GM18873 (cell line): ENCODE measurements around the gene FYCO1.

Experiments
- ATAC-seq: cut with Tn5 transposase; IDR thresholded peaks from one replicate; pipeline ENCODE4 v1.9.1; 2021; ENCODE audit warnings: mild to moderate bottlenecking, moderate library complexity, moderate number of reproducible peaks; ENCODE audit not compliant: unreplicated experiment, low FRiP score

Gene FYCO1

GRCh38 chr3:45966950-45967640 is 28.5 kb downstream of the FYCO1 start:
- ATAC-seq = no peak

DNA sequence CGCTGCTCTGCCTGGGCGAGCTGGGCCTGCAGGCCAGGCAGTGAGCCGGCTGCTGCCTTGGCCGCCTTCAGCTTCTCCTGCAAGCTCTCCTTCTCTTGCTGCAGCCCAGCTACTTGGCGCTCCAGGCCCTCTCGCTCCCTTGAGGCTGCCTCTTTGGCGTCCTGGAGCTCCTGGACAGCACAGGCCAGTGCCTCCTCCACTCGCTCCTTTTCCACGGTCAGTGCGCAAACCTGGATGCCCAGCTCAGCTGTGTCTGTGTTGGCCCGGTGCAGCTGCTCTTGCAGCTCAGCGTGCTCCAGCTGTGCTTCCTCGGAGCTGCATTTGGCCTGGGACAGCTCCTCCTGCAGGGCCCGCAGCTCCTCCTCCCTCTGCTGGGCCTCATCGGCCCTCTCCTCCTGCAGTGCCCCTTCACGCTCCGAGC is 29.2 kb downstream of the FYCO1 start:
- ATAC-seq = no peak

- ATAC-seq = no peak
These were observed 30.0 kb downstream of the FYCO1 start for GRCh38 chr3:45965653-45966052.

DNA sequence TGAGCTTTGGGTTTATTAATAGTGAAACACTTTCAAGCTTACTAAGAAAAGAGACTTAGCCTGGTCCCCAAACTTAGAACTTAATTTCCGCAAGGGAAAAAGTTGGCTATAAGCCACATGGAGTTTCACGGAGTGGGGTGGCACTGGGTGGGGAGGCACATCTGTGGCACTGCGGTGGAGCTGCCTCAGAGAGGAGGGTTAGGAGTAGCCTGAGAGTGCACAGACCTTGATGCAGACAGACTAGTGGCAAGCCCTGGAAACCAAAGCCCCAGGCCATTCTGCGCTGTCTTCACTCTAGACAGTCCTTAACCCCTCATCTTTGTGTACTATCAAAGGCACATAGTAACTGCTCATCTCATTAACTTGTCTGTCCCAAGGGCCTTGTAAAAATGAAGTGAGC is 30.4 kb downstream of the FYCO1 start:
- no peak for ATAC-seq

DNA sequence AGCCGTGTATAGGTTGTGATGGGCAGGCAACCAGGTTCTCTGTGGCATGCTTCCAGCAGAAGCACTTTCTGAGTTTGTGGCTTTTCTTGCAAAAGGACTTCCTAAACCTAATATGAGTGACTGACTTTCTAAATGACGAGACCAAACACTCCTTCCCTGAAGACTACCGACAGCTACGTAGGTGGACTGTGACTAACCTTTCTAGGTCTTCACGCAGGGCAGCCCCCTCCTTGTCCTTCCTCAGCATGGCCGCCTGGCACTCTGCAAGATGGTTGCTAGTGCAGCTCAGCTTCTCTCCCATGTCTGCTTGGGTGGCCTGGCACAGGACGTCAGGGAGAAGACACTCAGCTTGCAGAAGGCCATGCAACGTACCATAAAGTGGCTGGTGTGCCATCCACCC is 31.5 kb downstream of the FYCO1 start:
- ATAC-seq = no peak

GRCh38 chr3:45962033-45962432 is 33.6 kb downstream of the FYCO1 start:
- no peak for ATAC-seq

DNA sequence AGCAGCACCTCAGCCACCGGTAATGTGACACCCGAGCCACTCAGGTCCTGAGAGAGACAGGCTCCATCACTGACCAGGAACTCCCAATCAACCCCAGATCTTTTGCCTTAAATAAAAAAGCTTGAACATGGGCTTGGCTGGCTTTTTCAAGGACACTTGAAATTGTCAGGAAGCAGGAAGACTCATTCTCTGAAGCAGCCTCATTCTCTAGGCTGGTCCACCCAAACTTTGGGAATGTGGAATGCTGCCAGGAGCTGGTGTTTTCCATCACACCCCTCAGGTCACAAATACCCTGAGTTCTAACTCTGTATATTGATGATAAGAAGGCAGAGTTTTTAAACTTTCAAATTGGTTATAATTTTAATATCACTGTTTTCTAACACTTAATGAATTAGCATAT is 35.3 kb downstream of the FYCO1 start:
- ATAC-seq = no peak

- ATAC-seq = no peak
These were observed 36.4 kb downstream of the FYCO1 start for GRCh38 chr3:45959201-45959600.

DNA sequence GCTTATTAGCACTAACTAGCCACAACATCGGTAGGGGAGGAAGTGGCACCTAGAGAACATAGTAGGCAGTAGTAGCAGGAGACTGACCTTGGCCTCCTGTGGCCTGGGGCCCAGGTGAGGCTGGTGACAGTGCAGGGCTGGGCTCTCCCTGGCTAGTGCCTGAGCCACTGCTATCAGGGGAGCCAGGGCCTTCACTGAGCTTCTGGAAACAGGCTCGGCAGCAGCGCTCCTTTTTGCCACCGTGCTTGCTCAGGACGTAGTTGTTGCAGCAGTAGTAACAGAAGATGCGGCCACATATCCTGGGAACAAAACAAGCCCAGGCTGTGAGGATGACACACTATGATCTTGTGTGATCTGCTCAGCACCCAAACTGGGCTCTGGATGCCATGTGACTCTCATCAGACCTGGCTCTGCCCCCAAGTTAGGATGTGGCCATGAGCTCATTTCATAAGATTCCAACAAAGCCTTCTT is 37.3 kb downstream of the FYCO1 start:
- no peak for ATAC-seq

DNA sequence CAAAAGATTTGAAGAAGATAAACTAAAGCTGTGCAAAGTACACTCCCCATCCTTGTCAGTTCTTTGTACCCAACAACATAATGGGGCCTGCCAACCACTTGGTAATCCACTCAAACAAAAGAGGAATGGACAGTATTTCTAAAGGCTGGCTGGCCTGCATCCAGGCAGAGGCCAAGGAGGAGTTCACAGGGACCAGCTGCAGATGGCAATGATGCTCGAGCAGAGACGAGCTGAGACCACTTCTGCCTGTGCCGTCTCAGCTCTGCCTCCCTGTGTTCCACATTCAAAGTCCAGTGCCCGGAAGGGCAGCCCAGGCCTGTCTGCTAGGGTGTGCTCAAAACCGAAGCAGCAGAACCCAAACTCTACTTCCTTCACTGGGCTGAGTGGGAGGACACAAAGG is 38.0 kb downstream of the FYCO1 start:
- ATAC-seq = no peak

- no peak for ATAC-seq
These were observed 39.9 kb downstream of the FYCO1 start for GRCh38 chr3:45955706-45956105.

DNA sequence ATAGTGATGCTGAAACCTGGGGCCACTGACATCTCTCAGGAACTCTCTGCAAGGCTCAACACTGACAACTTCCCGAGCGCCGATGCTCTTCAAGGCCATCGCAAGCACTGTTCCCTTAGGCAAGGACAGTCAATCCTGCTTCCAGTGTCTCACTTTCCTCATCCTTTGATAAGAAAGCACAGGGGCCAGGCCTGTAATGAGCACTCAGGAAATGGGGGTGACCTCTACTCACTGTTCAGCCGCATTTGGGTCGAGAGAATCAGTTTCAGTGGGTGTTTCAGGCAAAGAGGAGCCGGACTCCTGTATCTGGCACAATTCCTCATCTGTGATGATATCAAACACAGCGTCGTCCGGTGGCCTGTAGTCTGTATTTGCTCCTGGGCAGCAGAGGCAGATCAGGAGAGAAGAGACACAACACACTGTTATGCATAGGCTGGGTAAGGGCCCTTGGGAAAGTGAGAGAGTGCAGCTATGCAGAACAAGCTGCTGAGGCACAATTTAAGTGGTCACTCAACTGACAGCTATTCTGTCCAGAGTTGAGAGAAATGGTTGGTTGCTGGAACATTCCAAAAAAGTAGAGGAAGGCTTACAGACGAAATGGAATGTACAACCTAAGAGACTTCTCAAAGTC is 40.5 kb downstream of the FYCO1 start:
- no peak for ATAC-seq

- no peak for ATAC-seq
These were observed 41.3 kb downstream of the FYCO1 start for GRCh38 chr3:45954306-45954705.

- no peak for ATAC-seq
These were observed 42.1 kb downstream of the FYCO1 start for GRCh38 chr3:45953536-45953935.

- no peak for ATAC-seq
These were observed 43.2 kb downstream of the FYCO1 start for GRCh38 chr3:45952456-45952855.

- ATAC-seq = no peak
These were observed 43.7 kb downstream of the FYCO1 start for GRCh38 chr3:45951946-45952345.

DNA sequence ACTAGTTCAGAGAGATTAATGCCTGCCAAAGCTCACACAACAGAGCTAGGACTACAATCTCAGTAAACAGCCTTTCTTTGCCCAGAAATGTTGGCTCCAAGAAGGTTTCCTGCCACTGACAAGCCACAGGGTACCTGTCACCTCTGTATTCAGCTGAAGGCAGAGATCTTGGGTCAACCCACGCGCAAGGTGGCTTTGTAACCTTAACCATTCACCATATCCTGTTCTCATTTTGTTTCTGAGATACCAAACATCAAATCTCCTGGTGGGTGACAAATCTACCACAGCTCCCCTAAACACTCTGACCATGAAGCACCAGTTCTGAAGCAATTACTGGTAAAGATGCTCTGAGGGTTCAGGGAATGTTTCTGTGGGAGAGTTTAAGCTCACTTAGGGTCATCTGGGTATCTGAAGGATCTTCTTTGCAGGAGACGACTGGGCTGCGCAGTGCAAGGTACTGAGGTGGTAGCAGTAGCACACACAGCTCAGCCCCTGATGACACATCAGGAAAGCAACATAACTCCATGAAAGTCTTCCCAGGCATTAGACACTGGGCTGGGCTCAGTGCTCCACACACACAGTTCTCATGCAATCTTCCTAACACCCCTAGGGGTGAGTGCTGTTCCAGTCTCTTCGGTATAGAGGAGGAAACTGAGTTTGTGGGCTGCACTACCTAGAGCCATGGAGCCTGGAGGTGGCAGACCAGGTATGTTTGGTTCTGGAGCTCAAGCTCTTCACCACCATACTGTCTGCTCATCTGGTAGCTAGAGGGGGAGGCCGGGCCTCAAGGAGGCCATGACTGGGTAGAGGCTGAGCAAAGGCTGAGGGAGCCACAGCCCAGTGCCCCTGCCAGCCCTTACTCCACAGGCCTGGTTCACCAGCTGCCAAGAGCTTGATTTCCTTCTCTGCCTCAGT is 44.7 kb downstream of the FYCO1 start:
- no peak for ATAC-seq

GRCh38 chr3:45950131-45950530 is 45.5 kb downstream of the FYCO1 start:
- ATAC-seq = no peak

- ATAC-seq = no peak
These were observed 46.2 kb downstream of the FYCO1 start for GRCh38 chr3:45949432-45949831.

- ATAC-seq = no peak
These were observed 46.7 kb downstream of the FYCO1 start for GRCh38 chr3:45948881-45949280.

DNA sequence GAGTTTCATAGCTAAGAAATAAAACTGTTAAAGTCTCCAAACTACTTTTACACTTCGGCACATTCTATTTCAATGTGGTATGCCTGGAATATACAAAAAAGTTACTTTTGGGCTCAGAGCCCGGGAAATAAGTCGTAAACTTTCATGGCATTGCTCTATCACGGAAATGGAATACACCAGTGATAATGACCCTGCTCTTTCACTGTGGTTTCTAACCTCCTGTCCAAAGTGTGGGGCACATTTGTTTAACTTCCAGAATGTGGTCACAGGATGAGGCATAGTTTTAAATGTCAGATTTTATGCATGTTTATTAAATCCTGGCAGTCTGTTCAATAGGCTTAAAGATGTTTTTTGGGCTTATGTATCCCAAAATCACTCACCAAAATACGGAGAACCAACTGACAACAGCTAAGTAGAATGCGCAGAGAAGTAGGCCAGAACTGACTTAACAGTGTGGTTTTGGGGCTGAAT is 47.3 kb downstream of the FYCO1 start:
- ATAC-seq = no peak
